T47D (cell line): ENCODE measurements around the gene HTR7.
A peak's percentile ranks its signal among the peaks of the same experiment; 100 is the strongest.

Experiments
- DNase-seq, 2 experiments: peaks; one replicate each; pipeline versions ENCODE4 v3.0.0 to v3.0.0-alpha.2; 2011 to 2012; ENCODE audit warnings: low read depth in 1 of 2, low spot score in 1 of 2
- JUND ChIP-seq: IDR thresholded peaks from 2 replicates; pipeline ENCODE4 v1.6.1; 2012; ENCODE audit warnings: low read depth
- in situ Hi-C: cut with HindIII; loops from 2 replicates; pipeline ENCODE4 v1.10.0; 2016; ENCODE audit warnings: low sequenced_read_pairs, low pct_unique_long_range_greater_than_20kb

HTR7 gene

DNA sequence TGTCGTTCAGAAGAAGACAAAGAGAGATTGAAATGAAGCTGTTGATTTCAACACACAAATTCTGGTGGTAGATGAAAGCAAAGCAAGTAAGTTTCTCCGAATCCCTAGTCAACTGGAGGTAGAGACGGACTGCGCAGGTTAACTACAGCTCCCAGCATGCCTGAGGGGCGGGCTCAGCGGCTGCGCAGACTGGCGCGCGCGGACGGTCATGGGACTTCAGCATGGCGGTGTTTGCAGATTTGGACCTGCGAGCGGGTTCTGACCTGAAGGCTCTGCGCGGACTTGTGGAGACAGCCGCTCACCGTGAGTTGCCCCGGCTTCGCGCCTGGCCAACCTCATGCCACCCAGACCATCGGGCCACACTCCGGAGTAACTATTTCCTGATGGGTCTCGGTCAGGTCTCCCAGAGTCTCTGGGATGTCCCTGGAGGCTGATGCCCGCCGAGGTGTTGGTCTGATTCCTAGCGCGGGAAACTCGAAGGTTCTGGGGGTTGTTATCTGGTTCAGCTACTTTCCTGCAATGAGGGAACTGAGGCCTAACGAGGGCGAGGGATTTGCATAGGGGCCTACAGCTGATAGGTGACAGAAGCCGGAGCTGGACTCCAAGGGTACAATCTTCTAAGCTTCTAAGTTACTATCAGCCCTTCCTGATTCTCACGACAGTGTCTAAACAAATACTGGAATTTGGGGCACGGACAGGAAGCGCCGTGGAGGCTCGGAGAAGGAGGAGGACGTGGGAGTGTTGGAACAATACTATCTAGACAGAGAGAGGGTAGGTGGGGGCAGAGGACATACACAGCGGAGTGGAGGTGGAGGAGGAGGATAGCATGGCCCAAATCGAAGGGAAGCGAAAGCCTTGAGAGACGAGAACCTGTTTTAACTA, 14.2 kb upstream of the HTR7 start, which contains the start of gene RPP30:
RPP30 (plus strand) TSS at position 209 of the 882 bp plus-strand sequence; CDS start at position 222, 13 bp downstream.
- DNase-seq: peak; percentile 88 to 91
- in situ Hi-C loops: no loop called here
- no peak for TF ChIP-seq JUND

DNA sequence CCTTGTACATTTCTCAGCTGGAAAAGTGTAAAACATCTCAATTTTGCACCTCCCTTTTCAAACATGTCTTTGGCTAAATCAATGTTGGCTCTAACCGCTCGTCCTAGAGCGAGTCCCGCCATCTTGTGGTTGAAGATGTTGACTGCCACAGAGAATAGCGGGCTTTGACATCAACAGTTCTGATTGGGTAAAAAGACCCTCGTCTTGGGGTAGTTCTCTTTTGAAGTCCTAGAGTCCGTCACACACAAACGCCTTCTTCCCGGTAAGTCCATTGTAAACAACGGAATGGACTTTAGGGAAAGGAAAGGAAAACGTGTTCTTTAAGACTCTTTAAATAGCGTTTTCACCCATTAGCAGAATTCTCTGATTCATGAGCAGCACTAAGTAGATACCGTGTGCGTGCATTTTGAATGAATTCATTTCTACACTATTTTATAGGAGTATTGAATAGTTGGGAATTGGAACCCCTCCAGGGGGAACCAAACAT, 13.5 kb upstream of the HTR7 start:
- TF ChIP-seq JUND: no peak
- in situ Hi-C loops: no loop called here
- DNase-seq: peak; percentile 67 to 79

DNA sequence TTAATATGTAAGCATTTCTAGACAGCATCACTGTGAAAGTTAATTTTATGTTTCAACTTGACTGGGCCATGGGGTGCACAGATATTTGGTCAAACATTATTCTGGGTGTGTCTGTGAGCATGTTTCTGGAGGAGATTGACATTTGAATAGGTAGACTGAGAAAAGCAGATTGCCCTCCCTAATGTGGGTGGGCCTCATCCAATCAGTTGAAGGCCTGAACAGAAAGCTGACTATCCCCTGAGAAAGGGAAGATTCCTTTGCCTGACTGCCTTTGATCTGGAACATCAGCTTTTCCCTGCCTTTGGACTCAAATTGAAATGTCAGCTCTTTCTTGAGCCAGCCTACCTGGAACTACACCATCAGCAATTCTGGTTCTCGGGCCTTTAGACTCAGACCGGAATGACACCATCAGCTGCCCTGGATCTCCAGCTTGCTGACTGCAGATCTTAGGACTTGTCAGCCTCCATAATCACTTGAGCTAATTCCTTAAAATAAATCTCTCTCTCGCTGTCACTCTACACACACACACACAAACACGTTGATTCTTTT, 8.3 kb upstream of the HTR7 start:
- no peak for TF ChIP-seq JUND
- in situ Hi-C loops: no loop called here
- DNase-seq: no peak

DNA sequence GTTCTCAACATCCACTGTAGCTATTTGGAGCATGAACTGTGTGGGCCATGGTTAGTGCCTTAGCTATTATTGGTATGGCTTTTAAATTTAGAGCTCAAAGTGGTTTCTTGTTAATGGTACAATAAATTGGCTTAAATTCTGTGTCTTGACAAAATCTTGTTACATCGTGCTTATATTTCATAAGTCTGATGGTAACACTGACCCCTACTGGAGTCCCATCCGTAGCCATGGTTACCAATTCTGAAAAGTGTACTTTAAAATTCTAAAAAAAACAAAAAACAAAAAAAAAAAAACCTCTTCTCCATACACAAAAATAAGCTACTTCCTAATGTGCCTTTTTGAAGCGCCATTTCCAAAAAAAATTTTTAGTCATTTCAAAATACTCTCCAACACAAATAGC, 7.6 kb upstream of the HTR7 start:
- no peak for DNase-seq
- in situ Hi-C loops: no loop called here
- TF ChIP-seq JUND: no peak

DNA sequence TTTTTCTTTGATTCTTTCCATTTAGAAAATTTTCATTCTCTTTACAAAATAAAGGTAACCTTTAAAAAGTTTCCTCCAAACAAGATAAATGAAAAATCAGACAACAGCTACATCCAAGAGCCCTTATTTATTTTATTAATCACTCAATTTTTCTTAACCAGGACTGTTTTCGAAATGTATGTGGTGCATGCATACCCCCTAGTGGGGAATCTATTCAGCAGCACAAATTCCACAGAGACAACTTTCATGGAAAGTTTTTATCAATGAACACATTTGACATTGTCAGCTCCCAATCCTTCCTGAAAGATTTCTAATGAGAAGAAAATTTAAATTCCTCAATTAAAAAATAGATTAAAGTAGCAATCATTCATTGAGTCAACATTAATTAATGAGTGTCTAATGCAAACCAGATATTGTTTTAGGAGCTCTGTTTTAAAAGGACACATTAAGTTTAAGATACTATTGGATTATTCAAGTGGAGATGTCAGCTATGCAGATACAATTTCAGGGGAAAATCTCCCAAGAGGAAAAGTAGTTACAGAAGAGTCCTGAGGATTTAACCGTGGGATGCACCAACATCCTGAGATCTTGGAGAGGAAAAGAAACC, 5.2 kb upstream of the HTR7 start:
- TF ChIP-seq JUND: no peak
- peak; percentile 51 to 72 for DNase-seq
- in situ Hi-C loops: no loop called here

GRCh38 chr10:90860790-90861189, 3.0 kb upstream of the HTR7 start:
- in situ Hi-C loops: no loop called here
- TF ChIP-seq JUND: no peak
- no peak for DNase-seq

GRCh38 chr10:90859321-90859751, 1.5 kb upstream of the HTR7 start:
- in situ Hi-C loops: no loop called here
- DNase-seq: no peak

GRCh38 chr10:90858461-90858968, 676 bp upstream of the HTR7 start:
- in situ Hi-C loops: no loop called here
- TF ChIP-seq JUND: no peak
- no peak for DNase-seq

More at GRCh38 chr10:90859321-90859751, 1.5 kb upstream of the HTR7 start:
- TF ChIP-seq JUND: no peak

- in situ Hi-C loops: no loop called here
- TF ChIP-seq JUND: no peak
- DNase-seq: no peak
Measured at GRCh38 chr10:90856964-90857634, 740 bp downstream of the HTR7 start.

GRCh38 chr10:90856261-90856660, 1.6 kb downstream of the HTR7 start:
- no peak for DNase-seq
- TF ChIP-seq JUND: no peak
- in situ Hi-C loops: no loop called here

- TF ChIP-seq JUND: no peak
- no peak for DNase-seq
- in situ Hi-C loops: no loop called here
Measured at GRCh38 chr10:90855126-90855525, 2.7 kb downstream of the HTR7 start.
